Uterus (tissue), 4 donors: ENCODE measurements around the gene KIF5B. TPM values are rescaled to one million over a fixed set of nuclear protein-coding genes. Genes with fewer than 3 reads are reported as not detected.

Experiments
- DNase-seq, 2 donors: peaks; one replicate each; pipeline ENCODE4 v3.0.0-alpha.2; 2019 to 2020
- H3K27ac ChIP-seq, 2 donors: fragments of 200-600 bp; sonication (generic); 1 replicate in 1 of 2; 2 replicates in 1 of 2; pipeline ENCODE4 v1.5.1; 2016 to 2018
- H3K27me3 ChIP-seq, 2 donors: fragments of 200-600 bp; sonication (generic); one replicate each; pipeline ENCODE4 v1.5.1; 2018 to 2019; ENCODE audit warnings: control low read depth in 1 of 2
- H3K36me3 ChIP-seq, 2 donors: fragments of 200-600 bp; sonication (generic); one replicate each; pipeline ENCODE4 v1.5.1; 2019; ENCODE audit warnings: control low read depth in 1 of 2
- H3K4me1 ChIP-seq, 2 donors: fragments of 200-600 bp; sonication (generic); one replicate each; pipeline ENCODE4 v1.5.1; 2018 to 2019; ENCODE audit warnings: control low read depth in 1 of 2
- H3K4me3 ChIP-seq, 2 donors: fragments of 200-600 bp; sonication (generic); 1 replicate in 1 of 2; 2 replicates in 1 of 2; pipeline ENCODE4 v1.5.1; 2018 to 2019; ENCODE audit warnings: mild to moderate bottlenecking in 1 of 2
- H3K9me3 ChIP-seq, 2 donors: fragments of 200-600 bp; sonication (generic); one replicate each; pipeline ENCODE4 v1.5.1; 2019; ENCODE audit warnings: control low read depth in 1 of 2
- CTCF ChIP-seq, 4 experiments: fragments of 200-600 bp in 2 of 4; fragments of 450-650 bp in 2 of 4; sonication (generic) in 2 of 4; IDR thresholded peaks; one replicate each; pipeline ENCODE4 v1.5.1; 2016 to 2019; ENCODE audit warnings: antibody characterized with exemption in 4 of 4, mild to moderate bottlenecking in 2 of 4, moderate library complexity in 1 of 4
- POLR2A ChIP-seq, 2 donors: fragments of 450-650 bp; IDR thresholded peaks; one replicate each; pipeline ENCODE4 v1.6.1; 2016; ENCODE audit warnings: antibody characterized with exemption in 2 of 2, mild to moderate bottlenecking in 1 of 2, moderate library complexity in 1 of 2
- intact Hi-C: fragments of 100-400 bp; cut with DNase I; formaldehyde crosslinking; loops from one replicate; pipeline ENCODE4 v1.15.1; 2023; ENCODE audit warnings: low total_unique reads
- total RNA-seq, 4 donors: library from RNA; depleted of rRNA in 3 of 4; stranded (reverse); fragments of >200 nt in 3 of 4; gene quantifications; one replicate each; pipeline versions ENCODE4 v1.1.0 to v1.2.4, GENCODE V29; 2014 to 2023
- donor health status: DM: yes; HTN: yes; CAD: no.

KIF5B gene
- total RNA-seq, 4 donors from 2014 or later = 84.0 to 156 (median 106) TPM

- no peak for TF ChIP-seq CTCF (IDR thresholded peaks at IDR 0.05)
- no peak for TF ChIP-seq POLR2A (IDR thresholded peaks at IDR 0.05)
- DNase-seq = no peak
- H3K36me3 ChIP-seq = no peaks in the 10 kb centered on the region
- intact Hi-C loops = no loop called here
- H3K27me3 ChIP-seq = no peaks in the 10 kb centered on the region
- no peak overlapping the region for H3K27ac ChIP-seq
- H3K4me3 ChIP-seq = no peak overlapping the region
- no peaks in the 10 kb centered on the region for H3K9me3 ChIP-seq
- H3K4me1 ChIP-seq = no peaks in the 10 kb centered on the region
Observed at GRCh38 chr10:32036922-32037321, 19.3 kb downstream of the KIF5B start.

DNA sequence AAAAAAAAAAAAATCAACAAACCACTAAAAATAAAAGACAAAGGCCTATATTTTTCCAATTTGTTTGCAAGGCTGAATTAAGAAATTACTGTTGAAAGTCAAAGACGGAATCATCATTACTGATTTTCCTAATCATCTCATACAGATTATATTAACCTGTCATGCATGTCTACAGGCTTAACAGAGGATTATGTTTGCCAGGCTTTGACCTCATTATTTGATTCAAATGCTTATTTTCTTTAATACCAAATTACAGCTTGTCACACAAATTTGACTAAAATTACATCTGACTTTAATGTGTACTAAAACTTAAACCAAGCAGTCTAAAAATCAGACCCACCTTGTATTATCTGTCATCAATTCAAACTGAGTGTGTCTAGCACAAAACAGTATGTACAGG, 21.2 kb downstream of the KIF5B start:
- Histone ChIP-seq H3K4me3 (no peak overlapping the region), H3K27me3 (no peaks in the 10 kb centered on the region), H3K9me3 (no peaks in the 10 kb centered on the region), H3K27ac (no peak overlapping the region), H3K36me3 (no peaks in the 10 kb centered on the region), H3K4me1 (no peaks in the 10 kb centered on the region)
- DNase-seq = no peak
- TF ChIP-seq POLR2A (IDR thresholded peaks at IDR 0.05) = no peak
- no peak for TF ChIP-seq CTCF (IDR thresholded peaks at IDR 0.05)
- intact Hi-C loops = no loop called here

DNA sequence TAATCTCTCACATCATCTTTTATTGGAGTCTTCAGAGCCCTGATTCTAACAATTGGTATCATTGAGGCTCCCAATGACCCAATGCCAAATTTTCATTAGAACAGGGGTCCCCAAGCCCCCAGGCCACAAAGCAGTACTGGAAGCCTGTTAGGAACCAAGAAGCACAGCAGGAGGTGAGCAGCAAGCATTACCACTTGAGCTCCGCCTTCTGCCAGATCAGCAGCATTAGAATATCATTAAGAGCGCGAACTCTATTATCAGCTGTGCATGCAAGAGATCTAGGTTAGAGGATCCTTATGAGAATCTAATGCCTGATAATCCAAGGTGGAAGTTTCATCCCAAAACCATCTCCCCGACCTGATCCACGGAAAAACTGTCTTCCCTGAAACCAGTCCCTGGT, 23.1 kb downstream of the KIF5B start:
- no peak for TF ChIP-seq POLR2A (IDR thresholded peaks at IDR 0.05)
- no peak for TF ChIP-seq CTCF (IDR thresholded peaks at IDR 0.05)
- Histone ChIP-seq H3K27ac (no peak overlapping the region), H3K36me3 (no peaks in the 10 kb centered on the region), H3K4me3 (no peak overlapping the region), H3K9me3 (no peaks in the 10 kb centered on the region), H3K27me3 (no peaks in the 10 kb centered on the region), H3K4me1 (no peaks in the 10 kb centered on the region)
- intact Hi-C loops = no loop called here
- no peak for DNase-seq

DNA sequence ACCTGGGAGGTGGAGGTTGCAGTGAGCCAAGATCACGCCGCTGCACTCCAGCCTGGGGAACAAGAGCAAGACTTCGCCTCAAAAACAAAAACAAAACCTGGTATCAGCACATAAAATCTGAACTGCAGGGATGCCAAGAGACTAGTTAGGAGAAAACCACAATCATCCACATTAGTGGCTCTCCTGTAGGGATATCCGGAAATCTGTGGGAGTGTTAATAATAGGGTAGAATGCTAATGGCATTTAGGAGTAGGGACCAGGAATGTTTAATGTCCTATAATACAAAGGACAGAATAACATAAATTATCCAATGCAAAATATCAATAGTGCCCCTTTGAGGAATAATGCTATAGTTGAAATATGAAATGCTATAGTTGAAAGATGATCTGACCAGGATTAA, 24.3 kb downstream of the KIF5B start:
- H3K4me1 ChIP-seq = no peaks in the 10 kb centered on the region
- TF ChIP-seq POLR2A (IDR thresholded peaks at IDR 0.05) (no peak), CTCF (IDR thresholded peaks at IDR 0.05) (no peak)
- H3K4me3 ChIP-seq = no peak overlapping the region
- intact Hi-C loops = no loop called here
- no peak overlapping the region for H3K27ac ChIP-seq
- no peaks in the 10 kb centered on the region for H3K27me3 ChIP-seq
- no peaks in the 10 kb centered on the region for H3K9me3 ChIP-seq
- no peaks in the 10 kb centered on the region for H3K36me3 ChIP-seq
- DNase-seq = no peak

DNA sequence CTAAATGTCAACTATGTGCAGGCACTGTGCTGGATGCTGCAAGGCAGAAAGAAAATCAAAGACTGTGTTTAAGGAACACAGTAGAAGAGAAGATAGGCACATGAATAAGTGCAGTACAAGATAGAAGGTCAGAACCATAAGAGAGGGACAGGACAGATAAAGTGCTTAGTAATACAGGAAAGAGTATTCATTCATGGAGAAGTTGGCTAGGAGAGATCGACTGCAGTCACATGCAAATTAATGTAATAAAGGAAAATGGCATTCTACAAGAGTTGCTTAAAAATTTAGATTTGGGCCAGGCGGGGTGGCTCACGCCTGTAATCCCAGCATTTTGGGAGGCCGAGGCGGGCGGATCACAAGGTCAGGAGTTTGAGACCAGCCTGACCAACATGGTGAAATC, 24.8 kb downstream of the KIF5B start:
- TF ChIP-seq POLR2A (IDR thresholded peaks at IDR 0.05) (no peak), CTCF (IDR thresholded peaks at IDR 0.05) (no peak)
- Histone ChIP-seq H3K27me3 (no peaks in the 10 kb centered on the region), H3K4me1 (no peaks in the 10 kb centered on the region), H3K27ac (no peak overlapping the region), H3K36me3 (no peaks in the 10 kb centered on the region), H3K9me3 (no peaks in the 10 kb centered on the region), H3K4me3 (no peak overlapping the region)
- DNase-seq = no peak
- intact Hi-C loops = no loop called here
